Upper lobe of left lung (tissue), 6 donors: Measurements from ENCODE around the gene LEUTX. TPM values are rescaled to one million over a fixed set of nuclear protein-coding genes. Genes with fewer than 3 reads are reported as not detected.
"Not testable (repeated sequence)": the region's sequence is repeated elsewhere in the genome, so short reads cannot be mapped to it uniquely, and the experiment has no call there.

Experiments
- ATAC-seq, 2 donors: fragments of 200-7000 bp; cut with Tn5 transposase; one replicate each; pipeline ENCODE4 v1.9.1; 2022; ENCODE audit warnings: mild to moderate bottlenecking in 2 of 2, moderate library complexity in 2 of 2; ENCODE audit not compliant: low FRiP score in 2 of 2
- DNase-seq, 2 donors: peaks; one replicate each; pipeline ENCODE4 v3.0.0-alpha.2; 2019 to 2020
- H3K27ac ChIP-seq, 4 donors: fragments of 200-600 bp; sonication (generic); one replicate each; pipeline ENCODE4 v1.5.1; 2016 to 2019
- H3K27me3 ChIP-seq, 4 donors: fragments of 200-600 bp; sonication (generic); one replicate each; pipeline ENCODE4 v1.5.1; 2017 to 2019
- H3K36me3 ChIP-seq, 4 donors: fragments of 200-600 bp; sonication (generic); one replicate each; pipeline ENCODE4 v1.5.1; 2016 to 2019
- H3K4me1 ChIP-seq, 4 donors: fragments of 200-600 bp; sonication (generic); one replicate each; pipeline ENCODE4 v1.5.1; 2018 to 2019
- H3K4me3 ChIP-seq, 4 donors: fragments of 200-600 bp; sonication (generic); one replicate each; pipeline ENCODE4 v1.5.1; 2017 to 2019; ENCODE audit warnings: mild to moderate bottlenecking in 2 of 4, moderate library complexity in 1 of 4
- H3K9me3 ChIP-seq, 4 donors: fragments of 200-600 bp; sonication (generic); one replicate each; pipeline ENCODE4 v1.5.1; 2018 to 2019
- EP300 ChIP-seq, 4 donors: sonication (generic); formaldehyde crosslinking; IDR thresholded peaks; one replicate each; pipeline ENCODE4 v1.5.1; 2017; ENCODE audit warnings: antibody characterized with exemption in 4 of 4, control low read depth in 2 of 4
- POLR2A ChIP-seq, 4 donors: fragments of 450-650 bp; IDR thresholded peaks; one replicate each; pipeline ENCODE4 v1.5.1; 2016 to 2017; ENCODE audit warnings: antibody characterized with exemption in 4 of 4, mild to moderate bottlenecking in 2 of 4
- POLR2AphosphoS5 ChIP-seq, 2 donors: sonication (generic); formaldehyde crosslinking; IDR thresholded peaks; one replicate each; pipeline ENCODE4 v1.5.1; 2017; ENCODE audit warnings: antibody characterized with exemption in 2 of 2
- whole genome bisulfite sequencing, 2 donors: methylation state at CpG; one replicate each; pipeline ENCODE4 v1.1.5; 2017 to 2018; 5-methylcytosine and 5-hydroxymethylcytosine counted together
- total RNA-seq, 6 donors: library from RNA; depleted of rRNA in 4 of 6; stranded (reverse); fragments of >200 nt in 4 of 6; gene quantifications; one replicate each; pipeline versions ENCODE4 v1.1.0 to v1.2.1, GENCODE V29; 2016 to 2021
- TF ChIP-seq, protein P1 (sequence below), 6 experiments: fragments of 450-650 bp in 4 of 6; fragments of 200-600 bp in 2 of 6; sonication (generic) in 2 of 6; IDR thresholded peaks; one replicate each; pipeline ENCODE4 v1.5.1; 2016 to 2019; ENCODE audit warnings: antibody characterized with exemption in 6 of 6
- donor health status: DM: no; HTN: no; CAD: no; lungs with moderate emphysema.
- donor health status: DM: no; HTN: yes; CAD: no; lungs with severe emphysema.

Gene LEUTX
- total RNA-seq, 6 donors from 2014 or later: not detected

DNA sequence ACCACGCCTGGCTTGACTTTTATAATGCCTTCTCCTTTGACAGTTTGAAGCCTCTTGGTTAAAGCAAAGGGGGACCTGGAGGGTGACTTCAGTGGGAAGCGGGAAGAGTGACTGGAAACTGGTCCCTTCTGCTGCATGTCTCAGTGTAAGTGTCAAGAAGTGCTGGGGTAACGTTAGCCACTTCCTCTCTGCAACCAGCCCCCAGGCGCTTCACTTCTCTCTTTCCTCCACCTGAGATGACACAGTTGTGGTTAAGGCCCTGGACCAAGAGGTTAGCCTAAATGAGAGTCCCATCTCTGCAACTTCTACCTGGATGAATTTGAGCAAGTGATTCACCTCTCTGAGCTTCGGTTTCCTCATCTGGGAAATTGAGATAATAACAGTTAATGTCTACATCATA lies 16.3 kb downstream of the LEUTX start:
- no peaks in the 10 kb centered on the region for H3K36me3 ChIP-seq
- H3K4me1 ChIP-seq: peaks cover 0 to 4% (median 2%) of the 10 kb centered on the region in 4 donors
- H3K27me3 ChIP-seq: no peaks in the 10 kb centered on the region
- no peak overlapping the region for H3K27ac ChIP-seq
- H3K4me3 ChIP-seq: no peak overlapping the region
- 56 to 62% methylated on average over 5 of the region's 5 CpGs for WGBS, 2 donors
- DNase-seq (no peak), ATAC-seq (no peak)
- no peaks in the 10 kb centered on the region for H3K9me3 ChIP-seq
- TF ChIP-seq EP300 (IDR thresholded peaks at IDR 0.05) (no peak), POLR2A (IDR thresholded peaks at IDR 0.05) (no peak), POLR2AphosphoS5 (IDR thresholded peaks at IDR 0.05) (no peak)
- TF ChIP-seq, protein P1, sequence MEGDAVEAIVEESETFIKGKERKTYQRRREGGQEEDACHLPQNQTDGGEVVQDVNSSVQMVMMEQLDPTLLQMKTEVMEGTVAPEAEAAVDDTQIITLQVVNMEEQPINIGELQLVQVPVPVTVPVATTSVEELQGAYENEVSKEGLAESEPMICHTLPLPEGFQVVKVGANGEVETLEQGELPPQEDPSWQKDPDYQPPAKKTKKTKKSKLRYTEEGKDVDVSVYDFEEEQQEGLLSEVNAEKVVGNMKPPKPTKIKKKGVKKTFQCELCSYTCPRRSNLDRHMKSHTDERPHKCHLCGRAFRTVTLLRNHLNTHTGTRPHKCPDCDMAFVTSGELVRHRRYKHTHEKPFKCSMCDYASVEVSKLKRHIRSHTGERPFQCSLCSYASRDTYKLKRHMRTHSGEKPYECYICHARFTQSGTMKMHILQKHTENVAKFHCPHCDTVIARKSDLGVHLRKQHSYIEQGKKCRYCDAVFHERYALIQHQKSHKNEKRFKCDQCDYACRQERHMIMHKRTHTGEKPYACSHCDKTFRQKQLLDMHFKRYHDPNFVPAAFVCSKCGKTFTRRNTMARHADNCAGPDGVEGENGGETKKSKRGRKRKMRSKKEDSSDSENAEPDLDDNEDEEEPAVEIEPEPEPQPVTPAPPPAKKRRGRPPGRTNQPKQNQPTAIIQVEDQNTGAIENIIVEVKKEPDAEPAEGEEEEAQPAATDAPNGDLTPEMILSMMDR (IDR thresholded peaks at IDR 0.05): no peak

DNA sequence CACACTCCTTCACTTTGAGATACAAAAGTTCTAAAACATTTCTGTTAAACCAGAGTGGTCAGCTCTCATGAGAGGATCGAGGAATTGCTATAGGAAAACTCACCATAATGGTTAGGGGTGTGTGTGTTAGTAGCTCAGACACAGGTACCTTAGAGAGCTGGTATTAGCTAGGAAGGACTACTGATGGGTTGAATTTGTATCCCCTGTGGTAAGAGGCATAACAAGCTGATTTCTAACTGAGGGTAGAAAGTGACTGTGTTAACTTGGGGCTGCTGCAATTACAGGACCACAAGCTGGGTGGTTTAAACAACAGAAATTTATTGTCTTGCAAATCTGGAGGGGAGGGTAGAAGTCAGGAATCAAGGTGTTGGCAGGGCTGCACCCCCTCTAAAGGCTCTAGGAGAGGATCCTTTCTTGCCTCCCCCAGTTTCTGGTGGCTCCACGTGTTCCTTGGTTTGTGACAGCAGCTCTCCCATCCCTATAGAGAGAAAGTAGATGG lies 17.4 kb downstream of the LEUTX start:
- no peaks in the 10 kb centered on the region for H3K36me3 ChIP-seq
- DNase-seq: no peak
- no peak overlapping the region for H3K27ac ChIP-seq
- no peaks in the 10 kb centered on the region for H3K27me3 ChIP-seq
- H3K4me1 ChIP-seq: peaks cover 0 to 4% (median 2%) of the 10 kb centered on the region in 4 donors
- TF ChIP-seq, protein P1 (IDR thresholded peaks at IDR 0.05): no peak
- TF ChIP-seq EP300 (IDR thresholded peaks at IDR 0.05) (no peak), POLR2A (IDR thresholded peaks at IDR 0.05) (no peak), POLR2AphosphoS5 (IDR thresholded peaks at IDR 0.05) (no peak)
- ATAC-seq: no peak
- WGBS, 2 donors: 23 to 30% methylated on average over 2 of the region's 2 CpGs
- no peak overlapping the region for H3K4me3 ChIP-seq
- H3K9me3 ChIP-seq: no peaks in the 10 kb centered on the region

DNA sequence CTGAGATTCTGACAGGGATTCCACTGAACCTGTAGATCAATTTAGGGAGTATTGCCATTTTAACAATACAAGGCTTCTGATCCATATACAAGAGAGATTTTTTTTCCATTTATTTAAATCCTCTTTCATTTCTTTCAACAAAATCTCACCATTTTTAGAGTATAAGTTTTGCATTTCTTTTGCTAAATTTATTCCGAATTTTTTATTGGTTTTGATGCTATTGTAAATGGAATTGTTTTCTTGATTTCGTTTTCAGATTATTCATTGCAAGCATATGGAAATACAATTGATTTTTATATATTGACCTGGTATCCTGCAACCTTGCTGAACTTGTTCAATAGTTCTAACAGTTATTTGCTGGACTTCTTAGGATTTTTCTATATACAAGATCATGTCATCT lies 18.4 kb downstream of the LEUTX start:
- Histone ChIP-seq H3K27ac (no peak overlapping the region), H3K9me3 (no peaks in the 10 kb centered on the region), H3K36me3 (no peaks in the 10 kb centered on the region), H3K27me3 (no peaks in the 10 kb centered on the region), H3K4me1 (peaks cover 0 to 4% (median 2%) of the 10 kb centered on the region in 4 donors), H3K4me3 (no peak overlapping the region)
- no peak for TF ChIP-seq POLR2A (IDR thresholded peaks at IDR 0.05)
- no peak for TF ChIP-seq POLR2AphosphoS5 (IDR thresholded peaks at IDR 0.05)
- WGBS, 2 donors: 61 to 68% methylated on average over 2 of the region's 2 CpGs
- no peak for DNase-seq
- no peak for ATAC-seq

DNA sequence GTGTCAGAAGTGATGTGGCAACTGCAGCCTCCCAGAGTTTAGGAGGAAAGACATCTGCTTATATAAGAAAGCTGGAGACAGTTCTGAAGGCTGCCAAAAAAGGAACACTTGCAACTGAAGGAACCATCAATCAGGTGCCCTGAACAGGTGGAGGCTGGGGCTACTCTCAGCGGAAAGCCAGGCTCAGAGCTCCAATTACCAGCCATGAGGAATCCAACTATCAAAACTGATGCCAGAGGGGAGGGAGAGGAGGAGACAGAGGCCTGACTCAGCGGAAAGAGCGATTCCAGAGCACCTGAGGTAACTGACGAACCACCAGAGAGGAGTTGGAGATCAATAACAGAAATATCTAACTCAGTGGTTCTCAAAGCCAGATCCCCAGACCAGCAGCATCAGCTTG lies 24.3 kb downstream of the LEUTX start:
- Histone ChIP-seq H3K9me3 (no peaks in the 10 kb centered on the region), H3K27me3 (no peaks in the 10 kb centered on the region), H3K27ac (no peak overlapping the region), H3K4me3 (no peak overlapping the region), H3K36me3 (no peaks in the 10 kb centered on the region), H3K4me1 (no peaks in the 10 kb centered on the region)
- 32 to 35% methylated on average over 4 of the region's 4 CpGs for WGBS, 2 donors
- DNase-seq (no peak), ATAC-seq (no peak)
- TF ChIP-seq POLR2AphosphoS5 (IDR thresholded peaks at IDR 0.05) (no peak), POLR2A (IDR thresholded peaks at IDR 0.05) (no peak), EP300 (IDR thresholded peaks at IDR 0.05) (no peak)
- TF ChIP-seq, protein P1 (IDR thresholded peaks at IDR 0.05): no peak

DNA sequence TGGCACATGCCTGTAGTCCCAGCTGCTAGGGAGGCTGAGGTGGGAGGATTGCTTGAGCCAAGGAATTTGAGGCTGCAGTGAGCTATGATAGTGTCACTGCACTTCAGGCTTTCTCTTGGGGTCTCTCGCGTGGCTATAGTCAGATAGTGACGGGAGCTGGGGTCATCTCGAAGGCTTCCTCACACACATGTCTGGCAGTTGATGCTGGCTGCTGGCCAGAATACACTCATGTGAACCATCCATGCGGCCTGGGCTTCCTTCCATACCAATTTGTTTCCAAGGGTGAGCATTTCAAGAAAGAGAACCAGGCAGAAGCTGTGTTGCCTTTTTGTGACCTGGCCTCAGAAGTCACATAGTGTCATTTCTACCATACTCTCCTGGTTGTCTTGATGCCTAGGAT lies 26.4 kb downstream of the LEUTX start:
- 34 to 51% methylated on average over 5 of the region's 5 CpGs for WGBS, 2 donors
- no peaks in the 10 kb centered on the region for H3K36me3 ChIP-seq
- no peak overlapping the region for H3K4me3 ChIP-seq
- H3K9me3 ChIP-seq: no peaks in the 10 kb centered on the region
- H3K4me1 ChIP-seq: no peaks in the 10 kb centered on the region
- H3K27ac ChIP-seq: no peak overlapping the region
- H3K27me3 ChIP-seq: no peaks in the 10 kb centered on the region
- no peak for TF ChIP-seq POLR2AphosphoS5 (IDR thresholded peaks at IDR 0.05)
- no peak for TF ChIP-seq EP300 (IDR thresholded peaks at IDR 0.05)
- TF ChIP-seq POLR2A (IDR thresholded peaks at IDR 0.05): no peak
- ATAC-seq: no peak
- no peak for DNase-seq

DNA sequence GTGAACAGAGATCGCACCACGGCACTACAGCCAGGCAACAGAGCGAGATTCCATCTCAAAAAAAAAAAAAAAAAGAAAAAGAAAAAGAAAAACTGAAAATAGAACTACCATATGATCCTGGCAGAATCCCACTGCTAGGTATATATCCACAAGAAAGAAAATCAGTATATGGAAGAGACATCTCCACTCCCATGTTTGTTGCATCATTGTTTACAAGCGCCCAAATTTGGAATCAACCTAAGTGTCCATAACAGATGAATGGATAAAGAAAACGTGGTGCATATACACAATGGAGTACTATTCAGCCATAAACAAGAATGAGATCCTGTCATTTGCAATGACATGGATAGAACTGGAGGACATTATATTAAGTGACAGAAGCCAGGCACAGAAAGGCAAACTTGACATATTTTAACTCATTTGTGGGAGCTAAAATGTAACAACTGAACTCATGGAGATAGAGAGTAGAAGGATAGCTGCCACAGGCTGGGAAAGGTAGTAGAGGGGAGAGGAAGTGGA lies 29.3 kb downstream of the LEUTX start:
- TF ChIP-seq, protein P1 (IDR thresholded peaks at IDR 0.05): no peak
- TF ChIP-seq EP300 (IDR thresholded peaks at IDR 0.05) (no peak), POLR2A (IDR thresholded peaks at IDR 0.05) (no peak), POLR2AphosphoS5 (IDR thresholded peaks at IDR 0.05) (no peak)
- Histone ChIP-seq H3K9me3 (no peaks in the 10 kb centered on the region), H3K27me3 (no peaks in the 10 kb centered on the region), H3K4me1 (no peaks in the 10 kb centered on the region), H3K27ac (no peak overlapping the region), H3K4me3 (no peak overlapping the region), H3K36me3 (no peaks in the 10 kb centered on the region)
- WGBS, 2 donors: 82 to 84% methylated on average over 5 of the region's 5 CpGs
- DNase-seq (no peak), ATAC-seq (no peak)

DNA sequence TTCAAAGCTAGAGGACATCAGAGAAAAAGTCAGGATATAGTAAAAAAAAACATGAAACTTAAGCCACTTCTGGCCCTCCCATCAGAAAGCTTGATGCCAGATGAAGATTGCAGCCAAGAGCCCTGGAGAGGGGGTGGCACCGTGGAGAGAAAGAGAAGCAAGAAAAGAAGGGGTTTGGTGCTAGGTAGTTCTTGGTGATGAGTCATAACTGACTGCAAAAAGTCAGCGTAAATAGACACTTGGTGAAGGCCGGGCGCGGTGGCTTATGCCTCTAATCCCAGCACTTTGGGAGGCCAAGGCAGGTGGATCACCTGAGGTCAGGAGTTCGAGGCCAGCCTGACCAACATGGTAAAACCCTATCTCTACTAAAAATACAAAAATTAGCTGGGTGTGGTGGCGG lies 30.0 kb downstream of the LEUTX start:
- H3K27me3 ChIP-seq, H3K36me3 ChIP-seq, H3K27ac ChIP-seq, H3K9me3 ChIP-seq, H3K4me3 ChIP-seq, ATAC-seq, H3K4me1 ChIP-seq, DNase-seq: not testable (repeated sequence)
- 88% methylated on average over 7 of the region's 7 CpGs for WGBS, 2 donors
